Gastrocnemius medialis (tissue), 4 donors: ENCODE measurements around the gene CAB39.

Experiments used
- POLR2A ChIP-seq, 2 donors: fragments of 450-650 bp; IDR thresholded peaks; one replicate each; pipeline ENCODE4 v1.6.1; 2017; ENCODE audit warnings: antibody characterized with exemption in 2 of 2, mild to moderate bottlenecking in 2 of 2, moderate library complexity in 2 of 2
- TF ChIP-seq, protein P1 (sequence below), 5 experiments: fragments of 450-650 bp in 3 of 5; fragments of 200-600 bp in 2 of 5; sonication (generic) in 2 of 5; IDR thresholded peaks in 4 of 5; conservative IDR thresholded peaks in 1 of 5; 1 replicate in 4 of 5; 2 replicates in 1 of 5; pipeline ENCODE4 v1.5.1; 2016 to 2019; ENCODE audit warnings: antibody characterized with exemption in 5 of 5, mild to moderate bottlenecking in 3 of 5, moderate library complexity in 3 of 5

DNA sequence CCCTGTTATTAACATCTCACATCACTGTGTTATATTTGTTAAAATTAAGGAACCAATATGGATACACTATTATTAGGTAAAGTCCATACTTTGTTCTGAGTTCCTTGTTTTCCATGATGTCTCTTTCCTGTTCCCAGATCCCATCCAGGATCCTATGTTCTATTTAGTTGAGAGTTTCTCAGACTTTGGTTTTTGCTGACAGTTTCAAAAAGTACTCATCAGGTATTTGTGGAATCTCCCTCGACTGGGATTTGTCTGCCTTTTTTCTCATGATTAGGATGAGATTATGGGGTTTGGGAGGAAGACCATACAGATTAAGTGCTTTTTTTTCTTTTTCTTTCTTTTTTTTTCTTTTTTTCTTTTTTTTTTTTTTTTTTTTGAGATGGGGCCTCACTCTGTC, 112.7 kb downstream of the CAB39 start:
- no peak for TF ChIP-seq POLR2A (IDR thresholded peaks at IDR 0.05)
- TF ChIP-seq, protein P1, sequence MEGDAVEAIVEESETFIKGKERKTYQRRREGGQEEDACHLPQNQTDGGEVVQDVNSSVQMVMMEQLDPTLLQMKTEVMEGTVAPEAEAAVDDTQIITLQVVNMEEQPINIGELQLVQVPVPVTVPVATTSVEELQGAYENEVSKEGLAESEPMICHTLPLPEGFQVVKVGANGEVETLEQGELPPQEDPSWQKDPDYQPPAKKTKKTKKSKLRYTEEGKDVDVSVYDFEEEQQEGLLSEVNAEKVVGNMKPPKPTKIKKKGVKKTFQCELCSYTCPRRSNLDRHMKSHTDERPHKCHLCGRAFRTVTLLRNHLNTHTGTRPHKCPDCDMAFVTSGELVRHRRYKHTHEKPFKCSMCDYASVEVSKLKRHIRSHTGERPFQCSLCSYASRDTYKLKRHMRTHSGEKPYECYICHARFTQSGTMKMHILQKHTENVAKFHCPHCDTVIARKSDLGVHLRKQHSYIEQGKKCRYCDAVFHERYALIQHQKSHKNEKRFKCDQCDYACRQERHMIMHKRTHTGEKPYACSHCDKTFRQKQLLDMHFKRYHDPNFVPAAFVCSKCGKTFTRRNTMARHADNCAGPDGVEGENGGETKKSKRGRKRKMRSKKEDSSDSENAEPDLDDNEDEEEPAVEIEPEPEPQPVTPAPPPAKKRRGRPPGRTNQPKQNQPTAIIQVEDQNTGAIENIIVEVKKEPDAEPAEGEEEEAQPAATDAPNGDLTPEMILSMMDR (IDR thresholded peaks at IDR 0.05 in 4 of 5, conservative IDR thresholded peaks at IDR 0.05 in 1 of 5), result no peak
